K562 (cell line): ENCODE measurements around the gene SERPINB4. TPM values are rescaled to one million over a fixed set of nuclear protein-coding genes. Genes with fewer than 3 reads are reported as not detected.

Experiments
- ATAC-seq: fragments of 200-7000 bp; cut with Tn5 transposase; 3 replicates; pipeline ENCODE4 v1.9.1; 2020; ENCODE audit warnings: moderate library complexity
- BruUV-seq: library from RNA; stranded (reverse); fragments of 400-500 nt; replicated peaks from 2 replicates; lab custom pipeline; 2021; lab: Mats Ljungman, UMichigan
- CTCF ChIA-PET: fragments of 300-600 bp; formaldehyde crosslinking; extraction: SDS; loops from one replicate; lab custom pipeline; 2021; ENCODE audit warnings: low intra/inter-chr PET ratio; lab: Yijun Ruan, JAX
- POLR2A ChIA-PET: fragments of 300-600, 350-650 bp; sonication (Branson Sonifier 250); formaldehyde crosslinking; extraction: SDS; loops from one replicate; lab custom pipeline; 2021; ENCODE audit warnings: antibody characterized with exemption, inconsistent platforms; lab: Yijun Ruan, JAX
- DNase-seq, 4 experiments: peaks; one replicate each; pipeline versions ENCODE4 v3.0.0 to v3.0.0-alpha.2; 2011 to 2018; ENCODE audit warnings: low spot score in 3 of 4, mixed read lengths in 3 of 4; ENCODE audit errors: extremely low read depth in 1 of 4
- FAIRE-seq: peaks from 2 replicates; lab custom pipeline; 2011; peaks lifted over from hg19 to GRCh38; lab: Jason Lieb, UNC
- H2AFZ ChIP-seq: 2 replicates; pipeline ENCODE4 v1.6.0; 2011; ENCODE audit warnings: low read depth, low read length, control low read depth, inconsistent platforms
- H3K27ac ChIP-seq: fragments of 200-600 bp; 3 replicates; pipeline ENCODE4 v1.8.0; 2011; ENCODE audit warnings: low read depth, mild to moderate bottlenecking, control low read depth, inconsistent platforms, low read length, moderate library complexity, mixed read lengths; ENCODE audit errors: extremely low read depth
- H3K27me3 ChIP-seq, 2 experiments: fragments of 300-600 bp in 1 of 2; 2 replicates in 1 of 2; 3 replicates in 1 of 2; pipeline versions ENCODE4 v1.6.0 to v1.8.0; 2011; ENCODE audit warnings: inconsistent platforms in 2 of 2, low read length in 2 of 2, mild to moderate bottlenecking in 1 of 2, mixed read lengths in 1 of 2, moderate library complexity in 1 of 2; ENCODE audit not compliant: control insufficient read depth in 2 of 2, insufficient read depth in 2 of 2
- H3K36me3 ChIP-seq: fragments of 300-600 bp; 3 replicates; pipeline ENCODE4 v1.8.0; 2011; ENCODE audit warnings: mild to moderate bottlenecking, low read length, inconsistent platforms; ENCODE audit not compliant: control insufficient read depth, insufficient read depth
- H3K4me1 ChIP-seq, 2 experiments: fragments of 200-600 bp in 1 of 2; replicated peaks in 1 of 2; 2 replicates in 1 of 2; 3 replicates in 1 of 2; pipeline versions ENCODE4 v1.5.1 to v1.8.0; 2011; ENCODE audit warnings: inconsistent platforms in 2 of 2, low read length in 2 of 2, mild to moderate bottlenecking in 1 of 2, mixed read lengths in 1 of 2, moderate library complexity in 1 of 2; ENCODE audit not compliant: control insufficient read depth in 2 of 2, insufficient read depth in 2 of 2
- H3K4me2 ChIP-seq: 2 replicates; pipeline ENCODE4 v1.6.1; 2011; ENCODE audit warnings: low read length, control low read depth, inconsistent platforms, mixed read lengths; ENCODE audit not compliant: insufficient read depth
- H3K4me3 ChIP-seq: fragments of 200-600 bp; sonication (generic), shearing (Covaris generic); 2 replicates; pipeline ENCODE4 v1.5.1; 2016; ENCODE audit warnings: control low read depth, inconsistent platforms
- H3K79me2 ChIP-seq: fragments of 200-600 bp; 3 replicates; pipeline ENCODE4 v1.8.0; 2011; ENCODE audit warnings: low read length, inconsistent platforms; ENCODE audit not compliant: control insufficient read depth, insufficient read depth
- H3K9ac ChIP-seq, 2 experiments: 2 replicates each; pipeline versions ENCODE4 v1.6.0 to v1.6.1; 2011; ENCODE audit warnings: low read depth in 2 of 2, low read length in 2 of 2, control low read depth in 1 of 2, inconsistent platforms in 1 of 2, mild to moderate bottlenecking in 1 of 2, mixed read lengths in 1 of 2; ENCODE audit not compliant: insufficient read depth in 1 of 2
- H3K9me1 ChIP-seq: one replicate; pipeline ENCODE4 v1.6.0; 2011; ENCODE audit warnings: inconsistent platforms, mild to moderate bottlenecking, low read length, moderate library complexity; ENCODE audit not compliant: control insufficient read depth, insufficient read depth
- H3K9me3 ChIP-seq: replicated peaks from 2 replicates; pipeline ENCODE4 v1.5.1; 2011; ENCODE audit warnings: low read depth, low read length, inconsistent platforms; ENCODE audit not compliant: control insufficient read depth, insufficient read depth
- H4K20me1 ChIP-seq: replicated peaks from 2 replicates; pipeline ENCODE4 v1.6.1; 2011; ENCODE audit warnings: low read length, inconsistent platforms, mixed read lengths; ENCODE audit not compliant: control insufficient read depth, insufficient read depth
- ELF1 ChIP-seq: fragments of 200-800 bp; sonication (Bioruptor generic); IDR thresholded peaks from 2 replicates; pipeline ENCODE4 v1.6.1; 2016; ENCODE audit warnings: missing genetic modification characterization, missing compliant biosample characterization
- IRF1 ChIP-seq: sonication (generic); formaldehyde crosslinking; IDR thresholded peaks from 2 replicates; pipeline ENCODE4 v1.8.0; 2022; ENCODE audit warnings: missing genetic modification reagents, mild to moderate bottlenecking, borderline replicate concordance
- NCOA6 ChIP-seq: fragments of 450-650 bp; IDR thresholded peaks from 2 replicates; pipeline ENCODE4 v1.6.1; 2017; ENCODE audit warnings: mild to moderate bottlenecking
- PTBP1 ChIP-seq: fragments of 200-400 bp; formaldehyde crosslinking; IDR thresholded peaks from 2 replicates; pipeline ENCODE4 v1.6.1; 2017; ENCODE audit warnings: low read depth, low read length
- RAD51 ChIP-seq: fragments of 450-650 bp; IDR thresholded peaks from 2 replicates; pipeline ENCODE4 v1.7.1; 2016; ENCODE audit warnings: low read depth, mild to moderate bottlenecking, borderline replicate concordance
- ZNF174 ChIP-seq: fragments of 250-450 bp; sonication (Bioruptor Pico); IDR thresholded peaks from 2 replicates; pipeline ENCODE4 v1.4.0; 2020; ENCODE audit warnings: mild to moderate bottlenecking
- ZNF217 ChIP-seq: sonication (generic); formaldehyde crosslinking; IDR thresholded peaks from 2 replicates; pipeline ENCODE4 v1.8.0; 2022; ENCODE audit warnings: mild to moderate bottlenecking, missing genetic modification reagents
- ZNF280B ChIP-seq: fragments of 250-450 bp; sonication (Bioruptor Pico); IDR thresholded peaks from 2 replicates; pipeline ENCODE4 v1.5.1; 2021; ENCODE audit warnings: mild to moderate bottlenecking
- ZNF830 ChIP-seq: fragments of 250-450 bp; sonication (Bioruptor Pico); IDR thresholded peaks from 2 replicates; pipeline ENCODE4 v1.5.0; 2021; ENCODE audit warnings: mild to moderate bottlenecking
- WGBS: fragments of 100-300 bp; shearing (Covaris generic); methylation state at CpG from one replicate; pipeline ENCODE4 v1.1.6; 2016; ENCODE audit warnings: low coverage, mixed read lengths; ENCODE audit not compliant: insufficient coverage; ENCODE audit errors: missing lambda C conversion rate; 5-methylcytosine and 5-hydroxymethylcytosine counted together
- in situ Hi-C: fragments of 300-500 bp; cut with MboI; formaldehyde crosslinking; loops from 4 replicates; pipeline ENCODE4 v1.15.0; 2018; ENCODE audit warnings: inconsistent platforms, mixed read lengths
- intact Hi-C: fragments of 100-400 bp; cut with micrococcal nuclease; formaldehyde crosslinking; loops from 2 replicates; pipeline ENCODE4 v1.14.2; 2022
- polyA plus RNA-seq, 8 experiments: library from polyadenylated mRNA; depleted of rRNA in 4 of 8; stranded (reverse) in 5 of 8; unstranded in 3 of 8; fragments of >200 nt; fragmentation: Nextera tagmentation in 2 of 8; fragmentation: Illumina TruSeq in 1 of 8; extraction: Ambion mirVana in 2 of 8; extraction: Trizol in 1 of 8; gene quantifications; 2 replicates each; pipeline versions ENCODE4 v1.2.1 to v1.2.3, GENCODE V29; 2011 to 2014; ENCODE audit warnings: inconsistent platforms in 1 of 8, missing spikeins in 1 of 8
- total RNA-seq, 7 experiments: library from RNA; depleted of rRNA in 6 of 7; stranded (reverse); fragments of >200 nt in 6 of 7; fragmentation: Illumina TruSeq in 2 of 7; extraction: Trizol in 2 of 7; gene quantifications; 2 replicates each; pipeline versions ENCODE4 v1.2.1 to v1.2.3, GENCODE V29; 2011 to 2021; ENCODE audit warnings: low replicate concordance in 1 of 7

SERPINB4 gene
- total and polyA plus RNA-seq, 9 of the 15 experiments (the other 6 are each of a cell fraction or from before 2014, with no cell fraction given): not detected

- TF ChIP-seq ZNF280B (CRISPR knock-in tag) (no peak), ZNF217 (no peak), ZNF830 (CRISPR knock-in tag) (no peak), ZNF174 (CRISPR knock-in tag) (no peak), RAD51 (no peak), NCOA6 (no peak), ELF1 (tag) (no peak)
Observed at GRCh38 chr18:63604791-63605567, 39.1 kb downstream of the SERPINB4 start (continued).

- H3K27ac ChIP-seq: no peak overlapping the region
- CTCF ChIA-PET: no interaction called here
- no peak overlapping the region for H3K4me3 ChIP-seq
- intact Hi-C loops: no loop called here
- TF ChIP-seq PTBP1 (no peak), IRF1 (CRISPR knock-in tag) (no peak)
- TF ChIP-seq, all 486 proteins: peak for 0
- ATAC-seq: no peak
- WGBS: 0% methylated on average over 1 of the region's 1 CpG
- Histone ChIP-seq H4K20me1 (no peaks in the 10 kb centered on the region), H3K4me1 (no peaks in the 10 kb centered on the region), H3K4me2 (no peak overlapping the region), H3K9me3 (no peaks in the 10 kb centered on the region), H3K79me2 (no peaks in the 10 kb centered on the region), H2AFZ (no peak overlapping the region), H3K9me1 (no peaks in the 10 kb centered on the region), H3K27me3 (no peaks in the 10 kb centered on the region), H3K36me3 (no peaks in the 10 kb centered on the region), H3K9ac (no peak overlapping the region)
- no peak for FAIRE-seq
- DNase-seq: no peak
- in situ Hi-C loops: no loop called here
- POLR2A ChIA-PET: no interaction called here
- no TSS peak for BruUV-seq
Observed at GRCh38 chr18:63603772-63604171, 40.3 kb downstream of the SERPINB4 start.
